ENCODE results near the gene GHRH.

GHRH gene

DNA sequence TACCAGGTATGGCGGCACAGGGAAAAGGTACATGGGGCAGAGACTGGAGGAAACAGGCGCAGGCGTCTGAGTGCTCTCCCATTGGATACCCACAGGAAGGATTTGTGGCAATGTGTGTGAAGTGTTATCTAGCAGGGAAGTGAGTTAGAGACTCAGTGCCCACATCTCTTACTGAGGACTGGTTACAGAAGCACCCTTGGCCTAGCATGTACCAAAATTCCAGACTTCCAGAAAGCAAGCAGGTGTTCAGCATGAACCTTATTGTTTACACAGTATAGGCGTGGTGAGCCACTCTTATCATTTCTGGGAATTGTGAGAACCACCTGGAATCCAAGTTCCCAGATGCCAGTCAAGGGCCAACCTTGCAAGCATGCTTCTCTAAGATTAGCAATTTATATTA lies 42.0 kb upstream of the GHRH start:
- TF ChIP-seq, protein P1, sequence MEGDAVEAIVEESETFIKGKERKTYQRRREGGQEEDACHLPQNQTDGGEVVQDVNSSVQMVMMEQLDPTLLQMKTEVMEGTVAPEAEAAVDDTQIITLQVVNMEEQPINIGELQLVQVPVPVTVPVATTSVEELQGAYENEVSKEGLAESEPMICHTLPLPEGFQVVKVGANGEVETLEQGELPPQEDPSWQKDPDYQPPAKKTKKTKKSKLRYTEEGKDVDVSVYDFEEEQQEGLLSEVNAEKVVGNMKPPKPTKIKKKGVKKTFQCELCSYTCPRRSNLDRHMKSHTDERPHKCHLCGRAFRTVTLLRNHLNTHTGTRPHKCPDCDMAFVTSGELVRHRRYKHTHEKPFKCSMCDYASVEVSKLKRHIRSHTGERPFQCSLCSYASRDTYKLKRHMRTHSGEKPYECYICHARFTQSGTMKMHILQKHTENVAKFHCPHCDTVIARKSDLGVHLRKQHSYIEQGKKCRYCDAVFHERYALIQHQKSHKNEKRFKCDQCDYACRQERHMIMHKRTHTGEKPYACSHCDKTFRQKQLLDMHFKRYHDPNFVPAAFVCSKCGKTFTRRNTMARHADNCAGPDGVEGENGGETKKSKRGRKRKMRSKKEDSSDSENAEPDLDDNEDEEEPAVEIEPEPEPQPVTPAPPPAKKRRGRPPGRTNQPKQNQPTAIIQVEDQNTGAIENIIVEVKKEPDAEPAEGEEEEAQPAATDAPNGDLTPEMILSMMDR (IDR thresholded peaks at IDR 0.05; ENCODE audit: low read depth, low read length), result no peak
- DNase-seq (ENCODE audit: extremely low read depth, low read depth), result no peak

DNA sequence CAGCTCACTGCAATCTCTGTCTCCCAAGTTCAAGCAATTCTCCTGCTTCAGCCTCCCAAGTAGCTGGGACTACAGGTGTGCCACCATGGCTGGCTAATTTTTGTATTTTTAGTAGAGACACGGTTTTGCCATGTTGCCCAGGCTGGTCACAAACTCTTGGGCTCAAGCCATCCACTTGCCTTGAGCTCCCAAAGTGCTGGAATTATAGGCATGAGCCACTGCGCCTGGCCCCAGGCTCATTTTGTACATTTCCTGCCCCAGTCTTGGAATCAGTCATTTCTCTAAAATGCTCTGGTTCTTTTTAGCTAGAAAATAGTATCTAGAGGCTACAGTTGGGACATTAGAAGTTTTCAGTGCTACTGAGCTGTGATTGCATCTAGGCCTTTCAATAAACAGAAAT lies 41.4 kb upstream of the GHRH start:
- TF ChIP-seq, protein P1 (IDR thresholded peaks at IDR 0.05; ENCODE audit: low read depth, low read length), result no peak
- DNase-seq (ENCODE audit: extremely low read depth, low read depth), result no peak

DNA sequence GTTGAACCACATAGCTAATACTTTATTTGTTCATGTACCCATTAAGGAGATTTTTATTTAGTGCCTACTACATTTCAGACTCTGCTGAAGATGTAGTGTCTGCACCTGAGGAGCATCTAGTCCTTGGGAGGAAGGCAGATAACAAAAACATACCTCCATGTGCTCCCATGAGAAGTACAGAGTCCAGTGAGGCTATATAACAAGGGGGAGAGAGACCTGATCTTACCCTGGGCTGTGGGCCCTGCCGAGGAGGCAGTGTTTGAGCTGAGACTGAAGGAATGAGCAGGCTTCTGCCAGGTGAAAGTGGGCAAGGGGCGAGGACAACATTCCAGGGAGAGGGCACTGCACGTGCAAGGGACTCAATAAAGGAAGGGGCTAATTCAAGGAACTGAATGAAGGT lies 39.9 kb upstream of the GHRH start:
- TF ChIP-seq, protein P1 (IDR thresholded peaks at IDR 0.05; ENCODE audit: low read depth, low read length), result no peak
- no peak for DNase-seq (ENCODE audit: extremely low read depth, low read depth)

DNA sequence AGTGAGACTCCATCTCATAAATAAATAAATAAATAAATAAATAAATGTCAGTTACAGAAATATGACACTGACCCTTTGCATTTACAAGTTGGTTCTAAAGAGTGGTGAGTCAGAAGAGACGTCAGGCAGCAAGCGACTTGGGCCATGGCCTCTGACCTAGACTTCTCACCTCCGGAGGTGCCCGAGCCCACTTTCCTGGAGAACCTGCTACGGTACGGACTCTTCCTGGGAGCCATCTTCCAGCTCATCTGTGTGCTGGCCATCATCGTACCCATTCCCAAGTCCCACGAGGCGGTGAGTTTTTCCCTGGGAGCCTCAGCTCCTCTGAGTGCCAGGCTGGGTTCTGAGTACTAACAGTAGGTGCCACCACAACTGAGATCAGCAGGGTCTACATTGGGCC lies 39.5 kb upstream of the GHRH start:
- TF ChIP-seq, protein P1 (IDR thresholded peaks at IDR 0.05; ENCODE audit: low read depth, low read length), result no peak
- no peak for DNase-seq (ENCODE audit: extremely low read depth, low read depth)

DNA sequence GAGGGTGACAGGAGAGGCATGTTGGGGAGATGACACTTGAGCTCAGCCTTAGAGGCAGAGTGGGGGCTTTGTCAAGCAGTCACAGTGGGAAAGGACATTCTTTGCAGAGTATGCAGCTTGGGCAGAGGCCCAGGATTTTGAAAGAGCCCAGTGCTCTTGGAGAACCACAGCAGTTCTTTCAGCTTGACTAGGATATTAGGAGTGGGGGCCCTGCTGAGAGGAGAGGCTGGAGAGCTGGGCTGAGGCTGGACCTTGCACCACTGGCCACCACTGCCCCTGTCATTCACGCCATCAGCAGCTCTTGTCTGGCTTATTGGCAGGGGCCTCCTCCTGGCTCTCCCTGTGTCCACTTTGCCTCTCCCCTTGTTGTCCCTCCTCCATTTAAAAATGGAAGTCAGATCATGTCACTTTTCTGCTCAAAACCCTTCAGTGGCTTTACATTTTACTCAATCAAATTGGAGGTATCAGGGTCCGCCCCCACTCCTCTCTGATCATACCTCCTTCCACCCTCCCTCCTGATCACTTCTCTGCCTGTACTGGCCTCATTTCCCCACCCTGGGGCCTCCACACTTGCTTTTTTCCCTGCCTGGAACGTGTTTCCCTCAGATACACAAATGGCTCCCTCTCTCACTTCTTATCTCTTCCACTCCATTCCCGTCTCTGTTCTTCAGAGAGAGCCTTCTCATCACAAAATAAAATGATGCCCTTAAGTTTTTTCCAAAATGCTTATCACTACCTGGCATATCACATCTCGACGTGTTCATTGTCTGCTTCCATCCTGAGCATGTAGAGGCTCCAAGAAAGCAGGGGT lies 38.3 kb upstream of the GHRH start:
- TF ChIP-seq, protein P1 (IDR thresholded peaks at IDR 0.05; ENCODE audit: low read depth, low read length), result no peak

DNA sequence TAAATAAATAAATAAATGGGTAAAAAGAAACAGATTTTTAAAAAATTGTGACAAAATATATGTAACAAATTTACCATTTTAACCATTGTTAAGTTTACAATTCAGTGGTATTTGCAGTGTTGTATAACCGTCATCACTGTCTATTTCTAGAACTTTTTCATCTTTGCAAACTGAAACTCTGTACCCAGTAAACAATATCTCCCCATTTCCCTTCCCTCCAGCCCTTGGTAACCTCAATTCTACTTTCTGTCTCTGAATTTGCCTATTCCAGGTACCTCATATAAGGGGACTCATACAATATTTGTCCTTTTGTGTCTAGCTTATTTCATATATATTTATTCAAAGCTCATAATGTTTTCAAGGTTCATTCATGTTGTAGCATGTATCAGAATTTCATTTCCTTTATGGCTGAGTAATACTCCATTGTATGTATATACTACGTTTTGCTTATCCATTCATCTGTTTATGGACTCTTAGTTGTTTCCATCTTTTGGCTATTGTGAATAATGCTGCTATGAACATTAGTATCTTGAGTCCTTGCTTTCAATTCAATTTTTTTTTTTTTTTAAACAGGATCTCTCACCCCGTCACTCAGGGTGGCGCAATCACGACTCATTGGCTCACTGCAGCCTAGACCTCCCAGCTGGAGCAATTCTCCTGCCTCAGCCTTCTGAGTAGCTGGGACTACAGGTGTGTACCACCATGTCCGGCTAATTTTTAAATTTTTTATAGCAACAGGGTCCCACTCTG lies 36.8 kb upstream of the GHRH start:
- no peak for DNase-seq (ENCODE audit: extremely low read depth, low read depth)
- TF ChIP-seq, protein P1 (IDR thresholded peaks at IDR 0.05; ENCODE audit: low read depth, low read length), result no peak

More for the DNA sequence above, 38.3 kb upstream of the GHRH start:
- DNase-seq (ENCODE audit: extremely low read depth, low read depth), result no peak

Data from AG09319 (cell line).